ENCODE results near the gene DDR1.

DNA sequence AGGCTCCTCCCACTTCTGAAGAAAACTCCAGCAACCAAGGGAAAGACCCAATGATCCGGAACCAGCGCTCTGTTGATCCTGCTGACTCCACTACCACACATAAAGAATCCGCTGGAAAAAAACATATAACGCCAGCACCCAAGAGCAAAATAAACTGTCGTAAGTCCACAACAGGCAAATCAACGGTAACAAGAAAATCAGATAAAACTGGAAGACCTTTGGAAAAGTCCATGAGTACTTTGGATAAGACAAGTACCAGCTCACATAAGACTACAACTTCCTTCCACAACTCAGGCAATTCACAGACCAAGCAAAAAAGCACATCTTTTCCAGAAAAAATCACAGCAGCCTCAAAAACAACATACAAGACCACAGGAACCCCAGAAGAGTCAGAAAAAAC, 64.5 kb downstream of the DDR1 start:
- no peak for TF ChIP-seq GATA2 (IDR thresholded peaks at IDR 0.05; ENCODE audit: low read depth, low read length)
- no peak for TF ChIP-seq GATA3 (IDR thresholded peaks at IDR 0.05; ENCODE audit: low read depth, low read length)

All from SH-SY5Y (cell line).